Endothelial cell (in vitro differentiated cells): ENCODE results near the gene CBLB. TPM values are rescaled to one million over a fixed set of nuclear protein-coding genes. Genes with fewer than 3 reads are reported as not detected.
A peak's percentile ranks its signal among the peaks of the same experiment; 100 is the strongest.

ENCODE experiments used
- DNase-seq: peaks from one replicate; pipeline ENCODE4 v3.0.0; 2021; ENCODE audit warnings: low spot score
- H3K27ac Mint-ChIP-seq: one replicate; pipeline ENCODE4 v1.8.0; 2021; ENCODE audit warnings: mixed read lengths, inconsistent platforms; ENCODE audit not compliant: unreplicated experiment
- H3K27me3 Mint-ChIP-seq: one replicate; pipeline ENCODE4 v1.8.0; 2021; ENCODE audit warnings: mild to moderate bottlenecking, moderate library complexity, mixed read lengths, inconsistent platforms; ENCODE audit not compliant: unreplicated experiment
- H3K36me3 Mint-ChIP-seq: one replicate; pipeline ENCODE4 v1.8.0; 2021; ENCODE audit warnings: mild to moderate bottlenecking, low read depth, mixed read lengths, inconsistent platforms; ENCODE audit not compliant: unreplicated experiment
- H3K4me1 Mint-ChIP-seq: one replicate; pipeline ENCODE4 v1.8.0; 2021; ENCODE audit warnings: mild to moderate bottlenecking, mixed read lengths, inconsistent platforms; ENCODE audit not compliant: unreplicated experiment
- H3K4me3 Mint-ChIP-seq: one replicate; pipeline ENCODE4 v1.8.0; 2021; ENCODE audit warnings: mild to moderate bottlenecking, mixed read lengths, inconsistent platforms; ENCODE audit not compliant: unreplicated experiment
- H3K9me3 Mint-ChIP-seq: one replicate; pipeline ENCODE4 v1.8.0; 2021; ENCODE audit warnings: mixed read lengths, inconsistent platforms; ENCODE audit not compliant: unreplicated experiment
- CTCF ChIP-seq: fragments of 200-600 bp; sonication (generic); IDR thresholded peaks from one replicate; pipeline ENCODE4 v1.5.0; 2021; ENCODE audit warnings: antibody characterized with exemption; ENCODE audit not compliant: unreplicated experiment
- long read RNA-seq: library from polyadenylated mRNA; unstranded; transcript quantifications from one replicate; pipeline ENCODE4 v2.0.0, GENCODE V29; 2020; ENCODE audit not compliant: unreplicated experiment
- total RNA-seq: library from RNA; stranded (reverse); fragmentation: NEBNext Ultra II Directional; extraction: Animal tissue kit (Norgen Biotek cat#: 25700); gene quantifications from one replicate; pipeline ENCODE4 v1.2.1, GENCODE V29; 2021; ENCODE audit not compliant: unreplicated experiment

Gene CBLB
- total RNA-seq = 62.0 TPM
- long read RNA-seq, full-length matches to known transcripts = 1 of 5 reads
- long read RNA-seq, partial matches to known transcripts = 3 of 5 reads
- long read RNA-seq, other reads (novel, unspliced or antisense) = 1 of 5 reads

DNA sequence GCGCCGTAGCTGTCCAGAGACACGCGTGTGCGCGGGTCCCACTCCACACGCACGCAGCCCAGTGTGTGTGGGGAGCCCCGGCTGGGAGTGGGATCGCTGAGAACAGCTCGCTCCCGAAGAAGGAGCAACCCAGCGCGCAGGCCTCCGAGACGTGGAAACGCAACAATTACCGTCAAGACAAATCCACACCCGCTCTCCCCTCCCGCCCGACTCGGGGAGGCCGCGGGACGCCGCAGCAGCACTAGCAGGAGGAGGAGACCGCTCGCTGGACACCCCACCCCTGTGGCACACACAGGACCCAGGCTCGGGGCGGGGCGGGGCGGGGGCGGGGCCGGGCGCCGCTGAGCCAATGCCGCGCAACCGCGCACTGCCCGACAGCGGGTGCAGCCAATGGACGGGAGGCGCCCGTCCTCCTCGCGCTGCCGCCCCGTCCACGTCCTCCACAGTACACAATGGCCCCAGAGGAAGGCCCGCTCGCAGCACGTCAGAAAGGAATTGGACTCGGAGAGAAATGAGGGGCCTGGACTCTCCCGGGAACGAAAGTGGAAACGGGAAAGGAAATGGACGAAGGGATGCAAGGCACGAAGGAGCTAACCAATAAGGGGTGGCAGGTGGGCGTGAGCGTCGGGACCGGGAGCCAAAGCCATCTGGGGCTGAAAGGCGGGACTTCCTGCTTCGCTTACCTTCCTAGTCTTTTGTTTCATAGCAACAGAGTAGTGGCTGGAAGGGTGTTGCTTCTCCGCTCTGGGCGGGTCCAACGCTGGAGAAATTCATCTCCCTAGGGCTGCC is at the start of gene CBLB:
Gene CBLB, minus strand, starts transcription at position 271 of the 789 bp plus-strand sequence. CDS start 1,435 bp downstream, outside the sequence.
- H3K27ac Mint-ChIP-seq = peak within 1 kb of the TSS; percentile 99

GRCh38 chr3:105916767-105917166 is 48.0 kb upstream of the CBLB start:
- Mint-ChIP-seq H3K4me3 (no peak overlapping the region), H3K4me1 (no peaks in the 10 kb centered on the region), H3K27ac (no peak overlapping the region), H3K9me3 (no peaks in the 10 kb centered on the region), H3K27me3 (no peaks in the 10 kb centered on the region), H3K36me3 (no peaks in the 10 kb centered on the region)
- TF ChIP-seq CTCF = no peak
- DNase-seq = no peak

More for the DNA sequence above, at the start of gene CBLB:
- TF ChIP-seq CTCF = no peak
- no peaks in the 10 kb centered on the region for H3K9me3 Mint-ChIP-seq
- peak; percentile 84 for DNase-seq
- peak within 1 kb of the TSS; percentile 98 for H3K4me3 Mint-ChIP-seq
- peaks cover 3% of the 10 kb centered on the region for H3K27me3 Mint-ChIP-seq
- peaks cover 45% of the 10 kb centered on the region for H3K4me1 Mint-ChIP-seq
- H3K36me3 Mint-ChIP-seq = peaks cover 13% of the 10 kb centered on the region

DNA sequence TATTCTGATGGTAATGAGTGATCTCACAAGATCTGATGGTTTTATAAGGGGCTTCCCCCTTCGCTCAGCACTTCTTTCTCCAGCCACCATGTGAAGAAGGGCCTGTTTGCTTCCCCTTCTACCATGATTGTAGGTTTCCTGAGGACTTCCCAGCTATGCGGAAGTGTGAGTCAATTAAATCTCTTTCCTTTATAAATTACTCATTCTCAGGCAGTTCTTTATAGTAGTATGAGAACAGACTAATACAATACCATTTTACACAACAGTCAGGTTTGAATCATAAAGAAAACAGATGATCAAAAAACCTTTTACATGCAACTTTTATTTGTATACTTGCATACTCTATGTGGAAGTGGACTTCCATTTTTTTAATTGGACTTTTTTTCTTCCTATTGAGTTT is 46.7 kb upstream of the CBLB start:
- H3K9me3 Mint-ChIP-seq = no peaks in the 10 kb centered on the region

DNA sequence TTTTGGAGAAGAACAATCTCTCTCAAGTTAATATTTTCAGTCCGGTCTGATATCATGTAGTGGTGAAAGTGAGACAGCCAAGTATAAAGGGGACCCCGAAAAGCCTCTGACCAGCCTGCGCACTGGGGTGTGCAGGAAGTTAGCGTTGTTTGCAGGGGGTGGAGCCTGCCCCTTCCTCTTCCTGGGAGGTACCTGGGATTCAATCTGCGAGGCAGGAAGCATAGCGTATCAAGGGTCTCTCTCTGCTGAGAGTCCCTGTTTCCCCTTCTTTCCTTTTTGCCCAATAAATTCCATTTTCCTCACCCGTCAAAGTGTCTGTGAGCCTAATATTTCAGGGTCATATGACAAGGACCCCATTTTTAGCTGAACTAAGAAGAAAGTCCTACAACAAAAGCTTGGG is 44.8 kb upstream of the CBLB start:
- no peak overlapping the region for H3K27ac Mint-ChIP-seq
- no peaks in the 10 kb centered on the region for H3K36me3 Mint-ChIP-seq
- DNase-seq = no peak
- no peaks in the 10 kb centered on the region for H3K9me3 Mint-ChIP-seq
- H3K27me3 Mint-ChIP-seq = no peaks in the 10 kb centered on the region
- no peak for TF ChIP-seq CTCF
- H3K4me1 Mint-ChIP-seq = no peaks in the 10 kb centered on the region
- no peak overlapping the region for H3K4me3 Mint-ChIP-seq

More for the DNA sequence above, 46.7 kb upstream of the CBLB start:
- Mint-ChIP-seq H3K4me3 (no peak overlapping the region), H3K4me1 (no peaks in the 10 kb centered on the region), H3K36me3 (no peaks in the 10 kb centered on the region), H3K27ac (no peak overlapping the region), H3K27me3 (no peaks in the 10 kb centered on the region)
- TF ChIP-seq CTCF = no peak
- DNase-seq = no peak

DNA sequence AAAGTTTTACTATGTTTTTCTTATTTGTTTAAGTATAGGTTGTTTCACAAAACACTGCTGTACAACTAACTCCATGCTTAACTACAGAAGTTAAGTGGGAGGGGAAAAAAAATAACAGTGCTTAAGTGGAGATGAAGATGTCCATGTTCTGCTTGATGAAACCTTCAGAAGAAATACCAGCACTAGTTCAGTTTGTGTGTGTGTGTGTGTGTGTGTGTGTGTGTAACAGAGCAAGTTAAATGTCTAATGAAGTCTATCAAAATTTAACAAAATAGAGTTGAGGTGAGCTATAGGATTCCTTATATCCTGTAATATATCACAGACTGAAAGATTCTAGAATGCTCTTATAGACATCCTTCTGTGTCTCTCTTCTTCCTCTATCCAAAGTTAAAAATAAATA is 44.1 kb upstream of the CBLB start:
- Mint-ChIP-seq H3K36me3 (no peaks in the 10 kb centered on the region), H3K27ac (no peak overlapping the region), H3K9me3 (no peaks in the 10 kb centered on the region), H3K4me1 (no peaks in the 10 kb centered on the region), H3K27me3 (no peaks in the 10 kb centered on the region), H3K4me3 (no peak overlapping the region)
- DNase-seq = no peak
- TF ChIP-seq CTCF = no peak
